Loucy (cell line): ENCODE measurements around the gene DHRS12.

Experiments used
- H2AFZ ChIP-seq: fragments of 200-600 bp; sonication (generic); 2 replicates; pipeline ENCODE4 v1.6.0; 2016; ENCODE audit warnings: antibody characterized with exemption, mild to moderate bottlenecking, low read length, moderate library complexity
- H3F3A ChIP-seq: fragments of 200-600 bp; 2 replicates; pipeline ENCODE4 v1.6.0; 2016; ENCODE audit warnings: antibody characterized with exemption, low read depth, mild to moderate bottlenecking
- H3K27me3 ChIP-seq: fragments of 200-600 bp; sonication (generic); 2 replicates; pipeline ENCODE4 v1.6.1; 2014; ENCODE audit warnings: low read length, mild to moderate bottlenecking; ENCODE audit not compliant: insufficient read depth, poor library complexity, severe bottlenecking
- H3K36me3 ChIP-seq: fragments of 200-600 bp; sonication (generic); 2 replicates; pipeline ENCODE4 v1.6.1; 2016; ENCODE audit warnings: low read length; ENCODE audit not compliant: insufficient read depth
- H3K4me1 ChIP-seq: fragments of 200-600 bp; sonication (generic); 2 replicates; pipeline ENCODE4 v1.5.1; 2014; ENCODE audit warnings: low read length, mild to moderate bottlenecking; ENCODE audit not compliant: insufficient read depth, poor library complexity, severe bottlenecking
- H3K4me2 ChIP-seq: fragments of 200-600 bp; sonication (generic); 2 replicates; pipeline ENCODE4 v1.6.0; 2014; ENCODE audit warnings: antibody characterized with exemption, low read length, low read depth, mild to moderate bottlenecking; ENCODE audit not compliant: poor library complexity, severe bottlenecking
- H3K4me3 ChIP-seq: fragments of 200-600 bp; sonication (generic); 2 replicates; pipeline ENCODE4 v1.5.1; 2014; ENCODE audit warnings: low read length, mild to moderate bottlenecking, mixed read lengths; ENCODE audit not compliant: poor library complexity, severe bottlenecking
- H3K79me2 ChIP-seq: fragments of 200-600 bp; sonication (generic); 2 replicates; pipeline ENCODE4 v1.6.1; 2014; ENCODE audit warnings: low read length; ENCODE audit not compliant: insufficient read depth
- H3K9ac ChIP-seq: fragments of 200-600 bp; sonication (generic); 2 replicates; pipeline ENCODE4 v1.6.0; 2014; ENCODE audit warnings: mild to moderate bottlenecking, low read depth, low read length, moderate library complexity; ENCODE audit not compliant: poor library complexity, severe bottlenecking
- H3K9me2 ChIP-seq: fragments of 200-600 bp; sonication (generic); replicated peaks from 2 replicates; pipeline ENCODE4 v1.6.1; 2016; ENCODE audit warnings: low read depth, low read length, mixed read lengths
- H3K9me3 ChIP-seq: fragments of 200-600 bp; sonication (generic); 2 replicates; pipeline ENCODE4 v1.6.1; 2014; ENCODE audit warnings: mild to moderate bottlenecking, antibody characterized with exemption, low read length, low read depth; ENCODE audit not compliant: insufficient read depth
- H4K20me1 ChIP-seq: fragments of 200-600 bp; sonication (generic); 2 replicates; pipeline ENCODE4 v1.6.0; 2014; ENCODE audit warnings: antibody characterized with exemption, low read length, mild to moderate bottlenecking; ENCODE audit not compliant: insufficient read depth, poor library complexity, severe bottlenecking
- EZH2phosphoT487 ChIP-seq: fragments of 200-600 bp; IDR thresholded peaks from 2 replicates; pipeline ENCODE4 v1.6.1; 2018; ENCODE audit warnings: antibody characterized with exemption, mild to moderate bottlenecking, moderate library complexity, borderline replicate concordance
- TF ChIP-seq, protein P1 (sequence below): fragments of 200-600 bp; sonication (generic); conservative IDR thresholded peaks from 2 replicates; pipeline ENCODE4 v1.5.1; 2014; ENCODE audit warnings: mild to moderate bottlenecking, antibody characterized with exemption, low read length

The DHRS12 gene

DNA sequence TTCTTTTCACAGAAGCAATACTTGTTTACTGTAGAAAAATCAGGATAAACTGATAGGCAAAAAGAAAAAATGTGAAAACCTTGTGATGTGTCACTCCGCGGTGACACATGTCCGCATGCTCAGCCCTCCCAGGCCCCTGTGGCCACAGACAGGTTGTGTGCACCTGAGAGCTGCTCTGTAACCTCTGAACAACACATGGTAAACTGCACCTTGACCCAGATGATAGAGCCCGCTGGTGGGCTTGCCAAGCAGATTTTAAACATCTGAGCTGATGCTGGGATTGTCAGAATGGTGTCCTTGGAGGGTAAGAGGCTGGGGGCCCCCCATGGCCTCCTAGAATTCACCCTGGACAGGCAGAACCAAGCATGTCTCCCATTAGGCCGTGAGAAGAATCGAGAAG is 33.8 kb downstream of the DHRS12 start:
- TF ChIP-seq, protein P1, sequence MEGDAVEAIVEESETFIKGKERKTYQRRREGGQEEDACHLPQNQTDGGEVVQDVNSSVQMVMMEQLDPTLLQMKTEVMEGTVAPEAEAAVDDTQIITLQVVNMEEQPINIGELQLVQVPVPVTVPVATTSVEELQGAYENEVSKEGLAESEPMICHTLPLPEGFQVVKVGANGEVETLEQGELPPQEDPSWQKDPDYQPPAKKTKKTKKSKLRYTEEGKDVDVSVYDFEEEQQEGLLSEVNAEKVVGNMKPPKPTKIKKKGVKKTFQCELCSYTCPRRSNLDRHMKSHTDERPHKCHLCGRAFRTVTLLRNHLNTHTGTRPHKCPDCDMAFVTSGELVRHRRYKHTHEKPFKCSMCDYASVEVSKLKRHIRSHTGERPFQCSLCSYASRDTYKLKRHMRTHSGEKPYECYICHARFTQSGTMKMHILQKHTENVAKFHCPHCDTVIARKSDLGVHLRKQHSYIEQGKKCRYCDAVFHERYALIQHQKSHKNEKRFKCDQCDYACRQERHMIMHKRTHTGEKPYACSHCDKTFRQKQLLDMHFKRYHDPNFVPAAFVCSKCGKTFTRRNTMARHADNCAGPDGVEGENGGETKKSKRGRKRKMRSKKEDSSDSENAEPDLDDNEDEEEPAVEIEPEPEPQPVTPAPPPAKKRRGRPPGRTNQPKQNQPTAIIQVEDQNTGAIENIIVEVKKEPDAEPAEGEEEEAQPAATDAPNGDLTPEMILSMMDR, result no peak
- Histone ChIP-seq H3K9me3 (no peaks in the 10 kb centered on the region), H2AFZ (no peak overlapping the region), H4K20me1 (no peaks in the 10 kb centered on the region), H3K4me2 (no peak overlapping the region), H3K36me3 (no peaks in the 10 kb centered on the region), H3K9ac (no peak overlapping the region), H3K4me3 (no peak overlapping the region), H3K27me3 (no peaks in the 10 kb centered on the region), H3K79me2 (no peaks in the 10 kb centered on the region), H3F3A (no peaks in the 10 kb centered on the region), H3K4me1 (peaks cover 2% of the 10 kb centered on the region), H3K9me2 (no peaks in the 10 kb centered on the region)

DNA sequence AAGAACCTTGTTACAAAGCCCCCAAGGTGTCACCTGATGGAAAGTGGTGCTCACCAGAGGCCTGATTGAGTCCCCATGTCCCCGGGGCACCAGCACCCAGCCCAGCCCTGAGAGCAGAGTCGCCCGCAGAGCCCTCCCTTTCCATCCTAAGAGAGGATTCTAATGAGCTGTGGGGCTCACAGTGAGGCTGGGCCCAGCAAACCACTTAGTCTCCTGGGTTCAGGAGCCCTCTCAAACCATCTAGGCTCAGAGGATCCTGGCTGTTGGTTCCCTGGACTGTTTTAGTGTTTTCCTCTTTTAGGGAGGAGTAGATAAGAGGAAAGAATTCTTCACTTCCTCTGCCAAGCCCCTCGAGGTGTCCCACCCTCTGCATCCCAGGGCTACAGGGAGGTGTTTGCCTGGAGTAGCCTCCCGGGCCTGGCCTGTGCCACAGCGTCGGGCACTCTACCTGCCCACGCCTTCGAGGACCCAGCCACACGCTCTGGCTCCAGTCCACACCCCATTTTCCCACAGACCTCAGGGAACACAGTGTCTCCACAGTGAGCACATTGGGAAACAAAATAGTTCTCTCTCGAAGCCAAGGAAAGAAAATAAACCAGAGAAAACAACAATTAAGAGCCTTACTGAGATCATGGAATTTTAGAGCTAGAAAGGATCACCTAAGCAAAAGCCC is 34.4 kb downstream of the DHRS12 start:
- Histone ChIP-seq H3K4me3 (no peak overlapping the region), H3K27me3 (no peaks in the 10 kb centered on the region), H3K9ac (no peak overlapping the region), H3F3A (no peaks in the 10 kb centered on the region), H2AFZ (no peak overlapping the region), H4K20me1 (no peaks in the 10 kb centered on the region), H3K79me2 (no peaks in the 10 kb centered on the region), H3K9me3 (no peaks in the 10 kb centered on the region), H3K9me2 (no peaks in the 10 kb centered on the region), H3K4me1 (peaks cover 8% of the 10 kb centered on the region), H3K4me2 (no peak overlapping the region), H3K36me3 (no peaks in the 10 kb centered on the region)
- TF ChIP-seq, protein P1, result no peak
- no peak for TF ChIP-seq EZH2phosphoT487

DNA sequence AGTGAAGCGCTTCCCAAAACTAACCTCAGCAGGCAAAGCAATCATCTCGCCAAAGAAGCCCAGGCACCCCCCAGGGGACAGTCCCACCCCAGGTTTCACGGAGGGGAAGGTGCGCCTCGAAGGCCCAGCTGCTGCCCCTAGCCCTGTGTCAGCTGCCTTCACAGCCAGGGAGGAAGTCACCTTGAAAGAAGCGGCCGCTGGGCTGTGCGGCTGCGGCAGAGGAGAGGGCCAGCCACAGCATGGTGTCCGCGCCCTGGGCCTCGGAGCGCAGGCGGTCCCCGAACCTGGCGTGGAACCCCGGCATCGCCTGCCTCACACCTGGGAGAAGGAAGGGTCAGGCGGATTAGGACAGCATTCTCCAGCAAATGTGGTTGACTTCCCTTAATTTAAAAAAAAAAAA is 35.0 kb downstream of the DHRS12 start:
- Histone ChIP-seq H3K79me2 (no peaks in the 10 kb centered on the region), H2AFZ (no peak overlapping the region), H3K4me3 (no peak overlapping the region), H3K9me3 (no peaks in the 10 kb centered on the region), H3K4me2 (no peak overlapping the region), H3F3A (no peaks in the 10 kb centered on the region), H3K36me3 (no peaks in the 10 kb centered on the region), H4K20me1 (no peaks in the 10 kb centered on the region), H3K27me3 (no peaks in the 10 kb centered on the region), H3K4me1 (peaks cover 14% of the 10 kb centered on the region), H3K9me2 (no peaks in the 10 kb centered on the region), H3K9ac (no peak overlapping the region)
- no peak for TF ChIP-seq EZH2phosphoT487
- TF ChIP-seq, protein P1, result no peak
